Measurements from ENCODE around the gene CHRDL2.

Gene CHRDL2

DNA sequence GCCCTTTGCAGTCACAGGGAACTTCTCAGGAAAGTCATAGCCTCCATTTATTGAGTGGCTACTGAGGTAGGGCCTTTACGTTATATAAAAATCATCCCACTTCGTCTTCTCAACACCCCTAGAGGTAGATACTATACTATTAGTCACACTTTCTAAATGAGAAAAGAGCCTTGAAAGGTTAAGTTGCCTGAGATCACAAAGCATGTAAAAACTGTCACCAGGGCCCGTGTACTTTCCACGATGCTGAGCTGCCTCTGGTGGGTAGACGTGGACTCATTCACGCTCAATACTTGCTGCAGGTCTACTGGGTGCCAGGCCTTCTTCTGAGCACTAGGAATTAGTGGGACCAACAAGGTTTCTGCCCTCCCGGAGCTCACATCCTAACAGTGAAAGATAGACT, 16.3 kb downstream of the CHRDL2 start:
- Histone ChIP-seq H3K27me3 (ENCODE audit: insufficient read depth, low read length) (0 out of 2 replicates have a peak, but pooled peaks cover 4% of the 10 kb centered on the region), H3F3A (ENCODE audit: insufficient read depth, low read length) (no peaks in the 10 kb centered on the region), H4K20me1 (ENCODE audit: insufficient read depth, low read length) (no peaks in the 10 kb centered on the region), H3K9ac (ENCODE audit: low read length) (no peak overlapping the region), H3K36me3 (ENCODE audit: insufficient read depth, low read length) (no peaks in the 10 kb centered on the region), H3K4me2 (ENCODE audit: low read length) (no peak overlapping the region), H3K27ac (ENCODE audit: low read depth, low read length, poor library complexity, severe bottlenecking) (no peak overlapping the region), H3K9me3 (ENCODE audit: low read length) (no peaks in the 10 kb centered on the region), H2AFZ (ENCODE audit: low read length) (no peak overlapping the region), H3K9me2 (ENCODE audit: low read depth, low read length) (no peaks in the 10 kb centered on the region), H3K4me3 (ENCODE audit: low read depth, low read length, poor library complexity, severe bottlenecking) (no peak overlapping the region), H3K4me1 (ENCODE audit: insufficient read depth, low read length, severe bottlenecking) (no peaks in the 10 kb centered on the region), H3K79me2 (ENCODE audit: insufficient read depth, low read length) (no peaks in the 10 kb centered on the region)
- TF ChIP-seq EZH2 (IDR thresholded peaks at IDR 0.05; ENCODE audit: borderline replicate concordance, low read length): no peak
- TF ChIP-seq, protein P1, sequence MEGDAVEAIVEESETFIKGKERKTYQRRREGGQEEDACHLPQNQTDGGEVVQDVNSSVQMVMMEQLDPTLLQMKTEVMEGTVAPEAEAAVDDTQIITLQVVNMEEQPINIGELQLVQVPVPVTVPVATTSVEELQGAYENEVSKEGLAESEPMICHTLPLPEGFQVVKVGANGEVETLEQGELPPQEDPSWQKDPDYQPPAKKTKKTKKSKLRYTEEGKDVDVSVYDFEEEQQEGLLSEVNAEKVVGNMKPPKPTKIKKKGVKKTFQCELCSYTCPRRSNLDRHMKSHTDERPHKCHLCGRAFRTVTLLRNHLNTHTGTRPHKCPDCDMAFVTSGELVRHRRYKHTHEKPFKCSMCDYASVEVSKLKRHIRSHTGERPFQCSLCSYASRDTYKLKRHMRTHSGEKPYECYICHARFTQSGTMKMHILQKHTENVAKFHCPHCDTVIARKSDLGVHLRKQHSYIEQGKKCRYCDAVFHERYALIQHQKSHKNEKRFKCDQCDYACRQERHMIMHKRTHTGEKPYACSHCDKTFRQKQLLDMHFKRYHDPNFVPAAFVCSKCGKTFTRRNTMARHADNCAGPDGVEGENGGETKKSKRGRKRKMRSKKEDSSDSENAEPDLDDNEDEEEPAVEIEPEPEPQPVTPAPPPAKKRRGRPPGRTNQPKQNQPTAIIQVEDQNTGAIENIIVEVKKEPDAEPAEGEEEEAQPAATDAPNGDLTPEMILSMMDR (IDR thresholded peaks at IDR 0.05; ENCODE audit: low read length): no peak

DNA sequence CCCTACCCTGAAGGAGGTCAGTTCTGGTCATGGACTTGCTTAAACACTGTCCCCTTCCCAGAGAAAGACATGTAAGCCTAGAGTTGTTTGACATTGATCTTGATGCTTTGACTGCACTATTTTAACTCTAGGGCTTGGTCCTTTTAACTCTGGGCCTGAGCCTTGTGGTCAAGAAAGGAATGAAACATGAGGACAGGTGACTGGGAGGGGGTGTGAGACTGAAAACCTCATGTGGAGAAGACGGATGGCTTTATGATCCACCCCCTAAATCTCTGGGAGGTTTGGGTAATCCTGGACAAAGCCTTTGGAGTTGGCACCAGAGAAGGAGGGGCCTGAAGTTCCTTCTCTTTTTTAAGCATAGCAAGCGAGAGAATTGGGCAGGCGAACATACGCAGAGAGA, 17.5 kb downstream of the CHRDL2 start:
- Histone ChIP-seq H3K9ac (ENCODE audit: low read length) (no peak overlapping the region), H3F3A (ENCODE audit: insufficient read depth, low read length) (no peaks in the 10 kb centered on the region), H3K79me2 (ENCODE audit: insufficient read depth, low read length) (no peaks in the 10 kb centered on the region), H3K4me1 (ENCODE audit: insufficient read depth, low read length, severe bottlenecking) (no peaks in the 10 kb centered on the region), H3K4me2 (ENCODE audit: low read length) (no peak overlapping the region), H3K27me3 (ENCODE audit: insufficient read depth, low read length) (0 out of 2 replicates have a peak, but pooled peaks cover 4% of the 10 kb centered on the region), H3K27ac (ENCODE audit: low read depth, low read length, poor library complexity, severe bottlenecking) (no peak overlapping the region), H3K36me3 (ENCODE audit: insufficient read depth, low read length) (no peaks in the 10 kb centered on the region), H3K4me3 (ENCODE audit: low read depth, low read length, poor library complexity, severe bottlenecking) (no peak overlapping the region), H4K20me1 (ENCODE audit: insufficient read depth, low read length) (no peaks in the 10 kb centered on the region), H3K9me2 (ENCODE audit: low read depth, low read length) (no peaks in the 10 kb centered on the region), H2AFZ (ENCODE audit: low read length) (no peak overlapping the region), H3K9me3 (ENCODE audit: low read length) (no peaks in the 10 kb centered on the region)
- TF ChIP-seq, protein P1 (IDR thresholded peaks at IDR 0.05; ENCODE audit: low read length): no peak
- TF ChIP-seq EZH2 (IDR thresholded peaks at IDR 0.05; ENCODE audit: borderline replicate concordance, low read length): no peak

DNA sequence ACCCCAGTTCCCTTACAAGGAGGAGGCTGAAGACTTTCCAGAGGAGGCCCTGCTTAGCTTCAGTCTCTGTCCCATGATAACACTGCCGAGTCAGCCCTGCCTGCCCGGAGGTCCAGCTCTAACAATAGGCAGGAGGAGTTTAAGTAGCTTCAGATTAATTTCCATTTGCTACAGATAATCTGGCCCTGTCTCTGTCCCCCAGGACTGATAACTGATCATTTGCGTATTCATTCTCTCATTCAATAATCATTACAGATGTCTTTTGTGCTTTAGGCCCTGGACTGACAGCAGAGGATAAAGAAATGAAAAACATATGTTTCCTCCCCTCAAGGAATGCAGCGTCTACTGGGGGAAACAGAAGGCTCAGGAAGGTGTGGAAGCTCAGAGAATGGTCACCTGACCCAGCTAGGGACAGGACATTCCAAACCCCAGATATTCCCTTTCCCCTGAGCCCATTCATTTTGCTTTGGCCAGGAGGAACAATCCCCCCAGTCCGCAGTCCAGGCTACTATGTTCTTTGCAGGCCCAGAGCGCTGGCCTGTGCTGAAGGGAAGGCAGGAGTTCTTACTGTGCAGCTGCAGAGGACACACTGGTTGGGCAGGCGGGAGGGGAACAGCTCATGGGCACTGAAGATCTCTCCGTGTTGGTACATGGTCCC, 20.8 kb downstream of the CHRDL2 start:
- H3K4me1 ChIP-seq (ENCODE audit: insufficient read depth, low read length, severe bottlenecking): no peaks in the 10 kb centered on the region
- H3K79me2 ChIP-seq (ENCODE audit: insufficient read depth, low read length): no peaks in the 10 kb centered on the region
- no peak overlapping the region for H3K4me2 ChIP-seq (ENCODE audit: low read length)
- no peak overlapping the region for H3K9ac ChIP-seq (ENCODE audit: low read length)
- H4K20me1 ChIP-seq (ENCODE audit: insufficient read depth, low read length): no peaks in the 10 kb centered on the region
- H3K4me3 ChIP-seq (ENCODE audit: low read depth, low read length, poor library complexity, severe bottlenecking): no peak overlapping the region
- H3K9me2 ChIP-seq (ENCODE audit: low read depth, low read length): no peaks in the 10 kb centered on the region
- no peaks in the 10 kb centered on the region for H3K36me3 ChIP-seq (ENCODE audit: insufficient read depth, low read length)
- TF ChIP-seq, protein P1 (IDR thresholded peaks at IDR 0.05; ENCODE audit: low read length): no peak
- TF ChIP-seq EZH2 (IDR thresholded peaks at IDR 0.05; ENCODE audit: borderline replicate concordance, low read length): no peak
- H3F3A ChIP-seq (ENCODE audit: insufficient read depth, low read length): no peaks in the 10 kb centered on the region
- H3K9me3 ChIP-seq (ENCODE audit: low read length): no peaks in the 10 kb centered on the region
- H3K27ac ChIP-seq (ENCODE audit: low read depth, low read length, poor library complexity, severe bottlenecking): no peak overlapping the region
- no peak overlapping the region for H2AFZ ChIP-seq (ENCODE audit: low read length)
- 0 out of 2 replicates have a peak, but pooled peaks cover 4% of the 10 kb centered on the region for H3K27me3 ChIP-seq (ENCODE audit: insufficient read depth, low read length)

Data from OCI-LY1 (cell line).